Stimulated activated CD8-positive, alpha-beta memory T cell treated with anti-CD3 and anti-CD28 coated beads, Interleukin-4, amount 100 ng/mL, for 24 hours (primary cell): ENCODE measurements around the gene SLIRP.
"Not testable (repeated sequence)": the region's sequence is repeated elsewhere in the genome, so short reads cannot be mapped to it uniquely, and the experiment has no call there.

Source experiments
- DNase-seq: peaks from one replicate; pipeline ENCODE4 v3.0.0-alpha.2; 2020; ENCODE audit warnings: low read depth

Gene SLIRP

GRCh38 chr14:77746064-77746702 lies 38.3 kb downstream of the SLIRP start:
- no peak for DNase-seq

- DNase-seq: not testable (repeated sequence)
Measured at GRCh38 chr14:77747425-77747824, 39.5 kb downstream of the SLIRP start.

GRCh38 chr14:77752266-77752665 lies 44.4 kb downstream of the SLIRP start:
- no peak for DNase-seq

GRCh38 chr14:77752799-77753516 lies 45.1 kb downstream of the SLIRP start:
- DNase-seq: no peak

- peak; percentile 85 for DNase-seq
Measured at GRCh38 chr14:77760381-77761204, 52.7 kb downstream of the SLIRP start, which contains the start of gene SNW1. TSS of gene SNW1 (minus strand) at chr14:77761156. CDS start at chr14:77761127, 29 bp downstream.

- DNase-seq: no peak
Measured at GRCh38 chr14:77761205-77761931, 53.5 kb downstream of the SLIRP start.

GRCh38 chr14:77763316-77763715 lies 55.4 kb downstream of the SLIRP start:
- no peak for DNase-seq

- DNase-seq: no peak
Measured at GRCh38 chr14:77763978-77764377, 56.1 kb downstream of the SLIRP start.
